OCI-LY7 (cell line): ENCODE results near the gene CELF1. TPM values are rescaled to one million over a fixed set of nuclear protein-coding genes. Genes with fewer than 3 reads are reported as not detected.

Source experiments
- BruUV-seq: library from RNA; stranded (reverse); fragments of 400-500 nt; replicated peaks from 2 replicates; lab custom pipeline; 2021; lab: Mats Ljungman, UMichigan
- CTCF ChIA-PET: fragments of 300-600 bp; sonication (Branson Sonifier 250); formaldehyde crosslinking; loops from one replicate; lab custom pipeline; 2022; ENCODE audit warnings: antibody characterized with exemption; ENCODE audit not compliant: unreplicated experiment; lab: Charles Lee
- POLR2A ChIA-PET: fragments of 300-600 bp; sonication (Branson Sonifier 250); formaldehyde crosslinking; loops from one replicate; lab custom pipeline; 2022; ENCODE audit warnings: antibody characterized with exemption; lab: Charles Lee
- DNase-seq: peaks from one replicate; pipeline ENCODE4 v3.0.0-alpha.2; 2015; ENCODE audit warnings: low spot score
- H2AFZ ChIP-seq: fragments of 200-600 bp; sonication (generic), shearing (Covaris generic); 2 replicates; pipeline ENCODE4 v1.6.1; 2014; ENCODE audit warnings: mild to moderate bottlenecking, antibody characterized with exemption, low read length, moderate library complexity
- H3K27ac ChIP-seq: fragments of 200-600 bp; sonication (generic); 2 replicates; pipeline ENCODE4 v1.5.1; 2014; ENCODE audit warnings: mixed run types, low read depth, mild to moderate bottlenecking, moderate library complexity, low read length, inconsistent platforms; ENCODE audit not compliant: poor library complexity, severe bottlenecking
- H3K36me3 ChIP-seq: fragments of 200-600 bp; sonication (generic); 2 replicates; pipeline ENCODE4 v1.6.1; 2014; ENCODE audit warnings: mild to moderate bottlenecking, antibody characterized with exemption, low read length, moderate library complexity, mixed read lengths; ENCODE audit not compliant: insufficient read depth
- H3K4me1 ChIP-seq: fragments of 200-600 bp; sonication (generic); 2 replicates; pipeline ENCODE4 v1.5.1; 2014; ENCODE audit warnings: mild to moderate bottlenecking, low read length; ENCODE audit not compliant: insufficient read depth, poor library complexity, severe bottlenecking
- H3K4me2 ChIP-seq: fragments of 200-600 bp; sonication (generic); 2 replicates; pipeline ENCODE4 v1.6.1; 2014; ENCODE audit warnings: mild to moderate bottlenecking, low read length
- H3K4me3 ChIP-seq: fragments of 200-600 bp; sonication (generic); 2 replicates; pipeline ENCODE4 v1.5.1; 2014; ENCODE audit warnings: mild to moderate bottlenecking, low read depth, low read length; ENCODE audit not compliant: poor library complexity, severe bottlenecking
- H3K79me2 ChIP-seq: fragments of 200-600 bp; sonication (generic); 2 replicates; pipeline ENCODE4 v1.6.1; 2016; ENCODE audit warnings: low read depth, mild to moderate bottlenecking, low read length, moderate library complexity, mixed read lengths; ENCODE audit not compliant: insufficient read depth
- H3K9me2 ChIP-seq: fragments of 200-600 bp; sonication (generic); 2 replicates; pipeline ENCODE4 v1.6.1; 2016; ENCODE audit warnings: mild to moderate bottlenecking, low read length, mixed read lengths; ENCODE audit not compliant: insufficient read depth
- H3K9me3 ChIP-seq: fragments of 200-600 bp; sonication (generic); 2 replicates; pipeline ENCODE4 v1.6.1; 2014; ENCODE audit warnings: mild to moderate bottlenecking, mixed run types, low read length, mixed read lengths
- H4K20me1 ChIP-seq: fragments of 200-600 bp; sonication (generic); 2 replicates; pipeline ENCODE4 v1.6.1; 2014; ENCODE audit warnings: mild to moderate bottlenecking, antibody characterized with exemption, low read length, moderate library complexity, mixed read lengths; ENCODE audit not compliant: insufficient read depth
- CTCF ChIP-seq: fragments of 200-600 bp; sonication (generic); conservative IDR thresholded peaks from 2 replicates; pipeline ENCODE4 v1.5.1; 2014; ENCODE audit warnings: mild to moderate bottlenecking, antibody characterized with exemption, low read length, moderate library complexity, mixed read lengths
- EZH2phosphoT487 ChIP-seq: fragments of 200-600 bp; sonication (generic); IDR thresholded peaks from 2 replicates; pipeline ENCODE4 v1.6.1; 2018; ENCODE audit warnings: low read depth, borderline replicate concordance, mild to moderate bottlenecking, mixed run types, antibody characterized with exemption, low read length, moderate library complexity, mixed read lengths
- intact Hi-C: fragments of 100-400 bp; cut with micrococcal nuclease; formaldehyde crosslinking; loops from one replicate; pipeline ENCODE4 v1.10.0; 2022; ENCODE audit not compliant: unreplicated experiment
- total RNA-seq, 2 experiments: library from RNA; depleted of rRNA in 1 of 2; stranded (reverse); fragments of >200 nt in 1 of 2; shearing (Covaris generic) in 1 of 2; gene quantifications; 2 replicates each; pipeline ENCODE4 v1.2.3, GENCODE V29; 2014 to 2022

The CELF1 gene
- total RNA-seq, 2 experiments from 2014 or later = 87.4 to 143 TPM

GRCh38 chr11:47595967-47596366 is 43.0 kb upstream of the CELF1 start:
- ChIA-PET CTCF (no interaction called here), POLR2A (interaction anchor here (0.6 kb wide), 1 partner anchor 124 kb away, joined by 6 read pairs; no protein-coding TSS in a partner anchor)
- DNase-seq = no peak
- no TSS peak for BruUV-seq
- intact Hi-C loops = no loop called here
- Histone ChIP-seq H3K36me3 (no peaks in the 10 kb centered on the region), H4K20me1 (no peaks in the 10 kb centered on the region), H3K79me2 (no peaks in the 10 kb centered on the region), H2AFZ (no peak overlapping the region), H3K27ac (no peak overlapping the region), H3K9me3 (no peaks in the 10 kb centered on the region), H3K4me3 (no peak overlapping the region), H3K9me2 (no peaks in the 10 kb centered on the region), H3K4me2 (no peak overlapping the region), H3K4me1 (peaks cover 6% of the 10 kb centered on the region)
- TF ChIP-seq EZH2phosphoT487 = no peak
- no peak for TF ChIP-seq CTCF

GRCh38 chr11:47595029-47595428 is 42.1 kb upstream of the CELF1 start:
- H2AFZ ChIP-seq = no peak overlapping the region
- no peaks in the 10 kb centered on the region for H3K9me2 ChIP-seq
- H3K4me1 ChIP-seq = peaks cover 6% of the 10 kb centered on the region
- TF ChIP-seq CTCF (no peak), EZH2phosphoT487 (no peak)
- H4K20me1 ChIP-seq = no peaks in the 10 kb centered on the region
- ChIA-PET CTCF (no interaction called here), POLR2A (no interaction called here)
- intact Hi-C loops = no loop called here
- no peak overlapping the region for H3K27ac ChIP-seq
- H3K79me2 ChIP-seq = no peaks in the 10 kb centered on the region
- BruUV-seq = no TSS peak
- H3K4me3 ChIP-seq = no peak overlapping the region
- DNase-seq = no peak
- H3K9me3 ChIP-seq = no peaks in the 10 kb centered on the region
- H3K4me2 ChIP-seq = no peak overlapping the region
- H3K36me3 ChIP-seq = no peaks in the 10 kb centered on the region

GRCh38 chr11:47593934-47594855 is 41.3 kb upstream of the CELF1 start, which contains the start of gene C1QTNF4:
Gene C1QTNF4, minus strand, starts transcription at chr11:47594411. Its CDS starts 3,601 bp downstream, at chr11:47590810.
- BruUV-seq = no TSS peak
- ChIA-PET POLR2A (interaction anchor here (0.6 kb wide), 1 partner anchor 344 kb away, joined by 3 read pairs; no protein-coding TSS in a partner anchor), CTCF (no interaction called here)
- Histone ChIP-seq H4K20me1 (no peaks in the 10 kb centered on the region), H2AFZ (no peak within 1 kb of the TSS), H3K4me3 (no peak within 1 kb of the TSS), H3K9me3 (no peaks in the 10 kb centered on the region), H3K27ac (no peak within 1 kb of the TSS), H3K79me2 (no peaks in the 10 kb centered on the region), H3K4me2 (no peak within 1 kb of the TSS), H3K9me2 (no peaks in the 10 kb centered on the region), H3K4me1 (peaks cover 6% of the 10 kb centered on the region), H3K36me3 (no peaks in the 10 kb centered on the region)
- DNase-seq = no peak
- intact Hi-C loops = no loop called here
- TF ChIP-seq EZH2phosphoT487 (no peak), CTCF (no peak)
